GM12864 (cell line): Measurements from ENCODE around the gene KANSL1.

ENCODE experiments used
- DNase-seq: peaks from one replicate; pipeline ENCODE4 v3.0.0-alpha.2; 2011; ENCODE audit warnings: low read depth
- H3K4me3 ChIP-seq: 2 replicates; pipeline ENCODE4 v1.5.1; 2011; ENCODE audit warnings: mild to moderate bottlenecking, low read depth, low read length, control low read depth
- CTCF ChIP-seq: IDR thresholded peaks from 2 replicates; pipeline ENCODE4 v1.5.1; 2011; ENCODE audit warnings: low read depth, mild to moderate bottlenecking, moderate library complexity, low read length, control low read depth, inconsistent platforms; ENCODE audit errors: missing control alignments

Gene KANSL1

GRCh38 chr17:45992904-45993303, 200.3 kb downstream of the KANSL1 start:
- H3K4me3 ChIP-seq, result no peak overlapping the region
- TF ChIP-seq CTCF, result no peak
- DNase-seq, result no peak

DNA sequence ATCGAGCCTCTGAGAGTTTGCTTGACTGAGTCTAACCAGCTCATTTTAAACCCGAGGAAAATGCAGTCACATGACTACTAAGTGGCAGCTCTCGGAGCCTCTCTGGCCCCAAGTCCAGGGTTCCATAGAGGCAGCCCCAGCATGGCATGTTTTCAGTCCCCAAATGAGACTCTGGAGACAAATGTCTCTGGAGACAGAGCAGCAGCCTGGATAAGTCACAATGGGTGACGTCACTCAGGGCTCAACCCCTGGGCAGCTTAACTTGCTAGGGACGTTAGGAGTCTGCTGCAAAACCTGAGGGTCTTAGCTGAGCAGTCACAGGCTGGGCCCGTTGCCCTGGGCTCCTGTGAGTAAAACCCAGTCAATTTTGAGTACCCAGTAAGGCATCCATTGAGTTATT, 201.1 kb downstream of the KANSL1 start:
- no peak overlapping the region for H3K4me3 ChIP-seq
- no peak for DNase-seq
- no peak for TF ChIP-seq CTCF

- no peak overlapping the region for H3K4me3 ChIP-seq
- no peak for DNase-seq
- no peak for TF ChIP-seq CTCF
These were observed 201.9 kb downstream of the KANSL1 start for GRCh38 chr17:45991341-45991740.

DNA sequence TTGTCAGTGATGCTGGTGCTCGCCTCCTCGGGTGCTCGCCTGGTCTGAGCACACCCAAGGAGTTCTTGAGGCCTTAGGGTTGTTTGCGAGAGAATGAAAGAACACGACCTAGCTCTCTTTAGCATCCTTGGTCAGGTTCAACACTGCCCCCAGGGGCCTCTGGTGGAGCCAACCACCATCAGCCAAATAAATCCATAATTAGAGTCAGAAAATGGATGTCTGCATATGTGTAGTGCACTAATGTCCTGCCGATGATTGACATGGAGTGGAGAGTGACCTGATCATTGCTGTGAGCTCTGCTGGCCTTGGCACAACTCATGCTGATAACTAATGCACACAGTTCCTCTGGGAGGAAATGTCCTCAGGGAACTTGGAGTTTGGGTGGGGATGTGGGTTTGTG, 202.3 kb downstream of the KANSL1 start:
- H3K4me3 ChIP-seq, result no peak overlapping the region
- peak; percentile 14 for TF ChIP-seq CTCF
- DNase-seq, result no peak

DNA sequence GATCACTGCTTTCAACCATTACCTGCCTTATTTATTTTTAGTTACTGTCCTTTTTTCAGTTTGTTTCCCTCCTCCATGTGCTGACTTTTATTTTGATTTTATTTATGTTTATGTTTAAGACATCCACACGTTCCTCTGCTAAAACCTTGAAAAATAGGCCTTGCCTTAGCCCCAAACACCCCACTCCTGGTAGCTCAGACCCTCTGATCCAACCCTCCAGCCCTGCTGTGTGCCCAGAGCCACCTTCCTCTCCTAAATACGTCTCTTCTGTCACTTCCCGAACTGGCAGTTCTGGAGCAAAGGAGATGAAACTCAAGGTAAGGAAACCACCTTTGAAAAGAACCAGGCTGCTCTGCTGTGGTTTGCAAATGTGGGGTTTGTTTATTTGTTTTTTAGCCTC, 203.5 kb downstream of the KANSL1 start:
- TF ChIP-seq CTCF, result no peak
- H3K4me3 ChIP-seq, result no peak overlapping the region
- DNase-seq, result no peak

DNA sequence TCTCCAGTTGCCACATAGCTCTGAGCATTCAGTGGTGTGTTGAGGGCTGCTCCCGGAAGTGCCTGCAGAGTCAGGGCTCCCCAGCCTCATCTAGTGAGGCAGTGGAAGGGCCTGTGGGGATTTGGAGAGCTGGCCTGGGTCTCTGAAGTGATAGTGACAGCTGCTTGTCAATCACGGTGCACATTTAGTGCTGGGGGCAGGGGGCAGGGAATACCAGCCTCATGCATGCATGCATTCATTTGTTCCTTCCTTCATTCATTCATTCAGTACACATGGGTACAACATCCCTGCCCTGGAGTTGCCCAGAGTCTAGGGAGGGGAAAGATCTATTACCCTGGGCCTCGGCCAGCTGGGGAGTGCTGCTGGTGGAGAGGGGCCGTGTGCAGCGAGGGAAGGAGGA, 205.5 kb downstream of the KANSL1 start:
- DNase-seq, result no peak
- TF ChIP-seq CTCF, result no peak
- no peak overlapping the region for H3K4me3 ChIP-seq

GRCh38 chr17:45986056-45986455, 207.2 kb downstream of the KANSL1 start:
- H3K4me3 ChIP-seq, result no peak overlapping the region
- no peak for TF ChIP-seq CTCF
- no peak for DNase-seq
